Measurements from ENCODE around the gene OSBPL6.
"Not testable (repeated sequence)": the region's sequence is repeated elsewhere in the genome, so short reads cannot be mapped to it uniquely, and the experiment has no call there.

Gene OSBPL6

DNA sequence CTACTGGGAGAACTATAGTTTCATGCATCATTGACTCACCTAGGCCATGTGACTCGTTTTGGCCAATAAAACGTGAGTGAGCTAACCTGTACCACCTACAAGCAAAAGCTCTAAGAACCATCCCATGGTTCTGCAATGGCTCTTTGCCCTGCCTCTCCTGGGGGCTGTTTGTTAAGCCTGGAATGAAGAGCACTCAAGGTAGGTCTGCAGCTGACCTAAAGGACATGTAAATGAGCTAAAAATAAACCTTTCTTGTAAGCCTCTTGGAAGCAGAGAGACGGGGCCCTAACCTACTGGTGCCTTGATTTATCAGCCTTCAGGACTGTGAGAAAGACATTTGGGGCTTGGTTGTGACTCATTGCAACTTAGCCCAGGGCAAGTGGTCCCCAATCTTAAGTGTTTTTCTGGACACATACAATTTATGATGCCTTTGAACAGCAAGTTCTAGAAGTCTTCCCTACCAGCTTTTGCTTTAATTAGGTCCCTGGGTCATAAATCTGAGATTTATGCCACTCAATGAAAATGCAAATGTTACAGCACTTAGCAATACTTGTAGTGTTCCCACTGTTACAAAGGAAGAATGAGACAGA lies 107.4 kb downstream of the OSBPL6 start:
- DNase-seq (ENCODE audit: low read depth in 2 of 2) = no peak

DNA sequence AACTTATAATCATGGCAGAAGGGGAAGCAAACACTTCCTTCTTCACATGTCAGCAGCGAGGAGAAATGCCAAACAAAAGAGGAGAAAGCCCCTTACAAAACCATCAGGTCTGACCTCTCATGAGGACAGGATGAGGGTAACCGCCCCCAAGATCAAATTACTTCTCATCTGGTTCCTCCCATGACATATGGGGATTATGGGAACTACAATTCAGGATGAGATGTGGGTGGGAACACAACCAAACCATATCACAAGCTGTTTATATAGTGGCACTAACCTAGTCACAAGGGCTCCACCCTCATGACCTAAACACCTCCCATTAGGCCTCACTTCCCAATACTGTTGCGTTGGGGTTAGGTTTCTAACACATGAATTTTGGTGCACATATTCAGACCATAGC lies 110.0 kb downstream of the OSBPL6 start:
- DNase-seq (ENCODE audit: low read depth in 2 of 2) = no peak

DNA sequence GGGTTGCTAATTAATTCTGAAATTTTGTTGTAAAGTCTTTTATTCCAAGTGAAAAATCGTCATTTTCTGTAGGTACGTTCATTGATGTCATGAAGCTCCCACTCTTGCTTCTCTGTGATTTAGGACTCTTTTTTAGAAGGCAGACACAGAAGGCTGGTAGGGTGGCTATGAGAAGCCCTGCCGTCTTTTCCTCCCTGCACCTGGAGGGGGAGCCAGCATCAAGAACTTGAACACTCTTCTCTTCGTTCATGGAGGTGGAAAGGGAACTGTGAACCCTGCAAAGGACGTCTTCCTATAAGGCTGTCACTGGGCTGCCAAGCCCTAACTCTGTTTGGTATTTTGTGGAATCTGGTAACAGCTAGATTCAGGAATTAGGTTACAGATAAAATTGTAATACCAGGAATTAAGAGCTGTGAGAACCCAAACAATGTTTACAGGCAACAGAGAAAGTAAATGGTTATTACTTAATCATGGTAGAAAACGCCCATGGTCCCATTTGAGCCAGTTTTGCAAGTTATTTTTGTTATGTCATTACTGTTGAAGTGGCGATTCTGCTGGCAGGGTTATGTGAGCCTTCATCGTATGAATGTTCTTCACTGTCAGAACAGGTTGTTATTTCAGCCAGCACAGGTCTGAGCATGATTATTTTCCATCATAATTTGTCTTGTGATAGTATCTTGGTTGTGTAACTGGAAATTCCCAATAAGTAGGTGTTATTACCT lies 112.2 kb downstream of the OSBPL6 start:
- DNase-seq (ENCODE audit: low read depth in 2 of 2) = no peak

GRCh38 chr2:178307650-178308049 lies 113.3 kb downstream of the OSBPL6 start:
- no peak for DNase-seq (ENCODE audit: low read depth in 2 of 2)

GRCh38 chr2:178309541-178309940 lies 115.2 kb downstream of the OSBPL6 start:
- no peak for DNase-seq (ENCODE audit: low read depth in 2 of 2)

- no peak for DNase-seq (ENCODE audit: low read depth in 2 of 2)
Measured at GRCh38 chr2:178315078-178315477, 120.8 kb downstream of the OSBPL6 start.

DNA sequence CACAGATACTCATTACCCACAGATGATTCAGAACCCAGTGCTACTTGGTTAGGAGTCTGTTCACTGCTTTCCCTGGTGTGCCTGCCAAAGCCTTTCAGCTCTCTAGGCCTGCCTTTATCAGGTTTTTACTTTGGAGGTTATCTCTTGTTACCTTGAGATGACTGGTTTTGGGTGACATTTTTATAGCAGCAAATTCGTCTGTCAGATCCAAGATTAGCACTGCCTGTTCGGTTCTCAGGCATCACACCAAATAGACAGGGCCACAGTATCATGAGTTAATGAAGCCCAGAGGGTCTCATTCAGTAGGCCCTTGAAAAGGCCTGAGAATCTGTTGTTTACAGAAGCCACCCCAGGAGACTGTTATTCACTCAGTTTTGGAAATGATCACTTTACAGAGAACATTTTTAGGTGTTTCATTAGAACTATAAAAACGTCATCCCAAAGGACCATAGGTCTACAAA lies 121.2 kb downstream of the OSBPL6 start:
- DNase-seq (ENCODE audit: low read depth in 2 of 2) = no peak

GRCh38 chr2:178317811-178318210 lies 123.5 kb downstream of the OSBPL6 start:
- DNase-seq (ENCODE audit: low read depth in 2 of 2) = no peak

DNA sequence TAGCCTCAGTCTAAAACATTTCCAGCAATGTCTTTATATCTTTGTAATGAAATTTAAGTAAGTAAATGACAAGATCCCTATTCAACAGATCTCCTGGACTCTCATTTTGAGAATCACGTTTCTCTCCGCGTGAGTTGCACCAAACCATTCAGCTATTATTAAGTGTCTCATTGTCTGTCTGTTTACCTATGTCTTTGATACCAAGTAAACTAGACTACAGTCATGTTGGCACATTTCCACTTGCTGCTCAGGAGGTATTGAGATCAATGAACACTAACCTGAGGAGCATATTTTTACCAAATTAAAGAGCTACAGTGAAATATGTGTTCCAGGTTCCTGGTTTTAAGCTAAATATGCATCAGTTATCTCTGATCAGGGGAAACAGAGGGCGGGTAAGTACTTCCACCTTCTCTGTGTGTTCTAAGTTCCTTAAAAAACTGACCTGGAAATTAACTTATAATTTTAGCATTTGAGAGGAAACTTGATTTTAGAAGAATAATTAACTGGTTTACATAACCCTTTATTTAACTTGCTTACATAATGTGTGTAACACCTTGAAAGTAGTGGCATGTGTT lies 125.8 kb downstream of the OSBPL6 start:
- DNase-seq (ENCODE audit: low read depth in 2 of 2) = no peak

DNA sequence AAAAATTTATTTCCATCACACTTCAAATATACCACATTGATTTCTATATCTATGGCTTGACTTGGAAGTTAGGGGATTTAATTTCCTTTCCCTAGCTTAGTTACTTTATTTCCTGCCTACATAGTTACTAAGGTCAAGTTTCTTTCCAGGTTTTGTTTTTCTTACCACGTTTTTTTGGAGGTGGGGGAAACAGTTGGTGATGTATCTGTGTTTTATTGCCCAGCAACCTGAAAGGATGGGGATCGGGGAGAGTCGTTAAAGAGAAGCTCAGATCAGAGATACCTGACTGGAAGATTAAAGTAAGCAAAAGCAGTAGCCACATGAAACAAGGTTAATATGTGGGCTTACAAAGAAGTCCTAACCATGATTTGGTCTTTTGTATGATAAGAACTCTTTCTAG lies 127.8 kb downstream of the OSBPL6 start:
- no peak for DNase-seq (ENCODE audit: low read depth in 2 of 2)

GRCh38 chr2:178323331-178323730 lies 129.0 kb downstream of the OSBPL6 start:
- not testable (repeated sequence) for DNase-seq (ENCODE audit: low read depth in 2 of 2)

DNA sequence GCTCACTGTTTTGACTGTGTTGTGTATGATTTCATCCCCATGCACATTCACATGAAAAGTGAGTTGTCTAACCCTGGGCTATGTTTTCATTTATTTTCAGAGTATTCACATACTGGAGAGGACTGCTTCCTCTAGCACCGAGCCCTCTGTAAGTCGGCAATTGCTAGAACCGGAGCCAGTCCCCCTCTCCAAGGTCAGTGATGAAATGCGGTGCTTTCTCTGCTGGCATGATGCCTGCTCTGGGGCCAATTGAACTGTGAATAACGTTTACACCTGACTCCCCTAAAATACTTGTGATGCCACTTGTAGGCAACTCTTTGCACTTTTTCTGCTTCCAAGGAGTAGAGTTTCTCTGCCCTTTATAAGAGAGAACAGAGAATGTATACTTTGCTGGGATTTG lies 129.8 kb downstream of the OSBPL6 start:
- DNase-seq (ENCODE audit: low read depth in 2 of 2) = no peak

DNA sequence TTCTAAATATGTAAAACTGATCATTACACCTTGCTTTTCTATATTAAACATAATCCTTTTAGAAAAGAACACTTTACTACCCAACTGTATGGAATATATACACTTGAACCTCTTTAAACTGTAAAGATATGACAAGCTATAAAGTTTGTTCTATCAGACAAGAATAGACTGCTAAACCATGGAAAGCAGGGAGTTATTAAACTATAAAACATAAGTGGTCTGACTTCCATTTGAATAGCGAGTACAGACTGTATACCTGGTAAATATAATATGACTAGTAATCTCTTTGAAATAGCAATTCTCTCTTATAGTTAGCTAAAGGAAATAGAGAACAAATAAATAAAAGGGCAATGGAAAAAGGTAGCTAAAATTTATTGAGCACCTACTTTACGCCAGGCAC lies 131.0 kb downstream of the OSBPL6 start:
- DNase-seq (ENCODE audit: low read depth in 2 of 2) = no peak

DNA sequence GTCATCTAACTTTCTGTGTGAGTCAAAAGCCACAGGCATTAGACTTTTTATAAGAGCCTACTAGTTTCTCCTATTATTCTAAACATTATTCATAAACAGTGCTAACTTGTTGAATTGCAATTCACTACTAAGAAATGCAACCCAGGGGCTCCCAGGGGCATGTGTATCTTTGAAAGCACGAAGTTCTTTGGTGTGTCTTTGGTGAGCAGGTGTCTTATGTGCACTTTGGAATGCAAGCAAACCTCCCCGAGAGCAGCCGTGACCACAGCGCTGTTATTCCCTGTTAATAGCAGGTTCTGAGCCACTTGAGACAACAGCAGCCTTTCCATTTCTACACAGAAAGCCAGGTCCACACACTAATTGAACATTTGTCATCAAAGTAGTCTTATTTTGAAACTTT lies 133.2 kb downstream of the OSBPL6 start:
- DNase-seq (ENCODE audit: low read depth in 2 of 2) = no peak

- no peak for DNase-seq (ENCODE audit: low read depth in 2 of 2)
Measured at GRCh38 chr2:178328037-178328436, 133.7 kb downstream of the OSBPL6 start.

DNA sequence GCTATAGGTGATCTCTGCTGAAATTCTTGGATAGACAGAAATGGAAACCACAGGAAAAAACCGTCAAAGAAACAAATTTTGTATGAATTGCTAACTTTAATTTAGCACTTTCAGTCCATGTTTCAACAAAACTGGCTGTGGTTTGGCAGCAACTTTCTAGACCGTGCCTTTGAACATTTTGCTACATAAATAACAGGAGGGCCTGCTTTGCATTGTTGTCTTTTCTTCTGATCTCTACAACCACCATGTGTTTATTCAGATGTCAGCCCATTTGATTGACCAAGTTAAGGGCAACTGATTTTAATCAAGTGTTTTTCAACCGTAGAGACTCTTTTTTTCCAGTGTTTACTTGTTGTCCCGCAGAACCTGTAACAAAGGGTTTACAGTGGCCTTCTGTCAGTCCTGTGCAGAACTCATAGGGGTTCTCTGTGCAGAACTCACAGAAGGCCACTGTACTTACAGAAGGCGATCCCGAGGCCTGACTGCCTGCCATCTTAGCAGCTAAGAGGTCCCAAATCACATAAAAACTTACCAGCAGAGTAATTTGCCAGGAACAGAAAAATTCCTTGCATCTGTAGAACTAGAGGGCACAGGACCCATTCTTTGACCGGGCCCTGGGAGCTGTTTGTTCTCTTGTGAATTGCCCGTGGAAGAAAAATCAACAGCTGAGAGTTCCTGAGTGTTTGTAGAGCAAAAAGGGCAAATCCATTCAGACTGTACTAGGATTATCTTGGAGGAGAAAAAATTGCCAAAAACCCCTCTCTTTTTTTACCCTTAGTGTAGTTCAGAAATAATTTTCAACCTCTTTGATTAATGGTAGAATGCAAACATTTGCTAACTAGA lies 136.1 kb downstream of the OSBPL6 start:
- DNase-seq (ENCODE audit: low read depth in 2 of 2) = no peak

DNA sequence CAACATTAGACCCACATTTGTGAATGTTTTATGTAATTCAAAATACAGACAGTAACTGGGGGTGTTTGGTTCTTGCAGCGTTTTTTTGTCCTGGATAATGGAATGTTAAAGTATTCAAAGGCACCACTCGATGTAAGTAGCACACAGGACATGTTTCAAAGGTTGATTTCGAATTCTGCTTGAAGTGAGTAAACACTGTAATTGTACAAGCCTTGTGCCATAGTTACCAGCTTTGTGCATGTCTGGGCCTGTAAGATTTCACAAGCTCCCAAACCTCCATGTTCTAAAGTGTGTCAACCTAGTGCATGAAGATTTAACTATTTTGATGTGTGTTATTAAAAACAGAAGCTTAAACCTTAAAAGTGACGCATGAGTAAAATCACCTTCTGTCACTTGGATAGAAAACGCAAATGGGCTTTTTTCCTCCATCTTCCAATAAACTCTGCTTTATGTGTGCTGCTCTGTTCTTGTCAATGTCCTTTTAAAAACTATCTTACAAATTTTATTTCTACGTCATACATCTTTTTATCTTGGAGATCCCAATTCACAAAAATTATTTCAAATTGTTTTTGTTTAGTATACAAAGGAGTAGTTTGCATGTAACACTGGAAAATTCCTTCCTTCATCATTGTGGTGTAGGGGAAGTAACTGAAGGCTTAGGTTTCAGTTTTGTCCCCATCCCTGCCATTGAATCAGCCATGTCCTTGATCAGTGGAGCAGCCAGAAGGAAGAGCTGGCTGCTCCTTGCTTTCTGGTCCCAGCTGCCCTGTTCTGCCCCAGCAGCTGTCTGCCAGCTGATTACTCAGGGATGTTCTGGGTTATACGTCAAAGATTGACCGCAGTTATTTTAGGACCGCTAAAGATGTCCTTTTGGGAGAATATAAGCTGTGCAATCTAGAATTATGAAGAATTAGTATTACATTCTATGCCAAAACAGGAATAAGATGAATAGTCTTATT lies 137.4 kb downstream of the OSBPL6 start:
- DNase-seq (ENCODE audit: low read depth in 2 of 2) = no peak

DNA sequence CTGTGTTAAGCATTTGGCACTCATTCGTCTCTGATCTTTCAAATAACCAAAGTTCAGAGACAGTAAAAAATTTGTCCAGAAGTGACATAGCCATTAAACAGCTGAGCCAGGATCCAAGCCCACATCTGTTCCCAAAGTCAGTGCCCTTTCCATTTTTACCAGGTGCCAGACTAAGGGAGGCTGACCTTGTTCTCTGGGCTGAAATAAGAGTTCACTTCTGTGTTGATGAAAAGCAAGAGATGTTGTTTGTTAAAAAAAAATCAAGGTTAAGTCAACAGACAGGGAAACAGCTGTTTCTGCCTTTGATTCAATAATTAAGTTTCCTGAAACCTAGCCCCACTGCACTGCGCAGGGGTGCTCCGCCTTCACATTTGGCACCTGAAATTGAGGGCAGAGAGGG lies 139.5 kb downstream of the OSBPL6 start:
- DNase-seq (ENCODE audit: low read depth in 2 of 2) = no peak

- DNase-seq (ENCODE audit: low read depth in 2 of 2) = no peak
Measured at GRCh38 chr2:178335230-178335629, 140.9 kb downstream of the OSBPL6 start.

DNA sequence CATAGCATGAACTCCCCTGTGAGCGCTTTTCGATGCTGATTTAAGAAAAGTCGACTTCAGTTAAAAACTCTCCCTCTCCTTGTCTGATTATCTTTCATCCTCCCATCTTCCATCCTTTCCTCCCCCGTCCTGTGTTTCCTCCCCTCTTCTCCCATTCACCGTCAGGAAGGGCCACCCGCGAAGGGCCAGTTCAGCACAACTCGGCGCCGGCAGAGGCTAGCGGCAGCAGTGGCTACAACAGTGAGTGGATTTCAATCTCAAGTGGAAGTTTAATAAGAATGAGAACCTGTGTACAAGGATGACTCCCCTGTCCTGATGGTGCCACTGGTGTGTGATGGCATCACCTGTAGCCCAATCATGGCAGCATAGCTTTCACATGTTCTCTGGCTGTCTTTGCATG lies 149.8 kb downstream of the OSBPL6 start:
- DNase-seq (ENCODE audit: low read depth in 2 of 2) = no peak

- DNase-seq (ENCODE audit: low read depth in 2 of 2) = no peak
Measured at GRCh38 chr2:178345951-178346350, 151.6 kb downstream of the OSBPL6 start.
